ENCODE data around the gene SSH2.
"Not testable (repeated sequence)": the region's sequence is repeated elsewhere in the genome, so short reads cannot be mapped to it uniquely, and the experiment has no call there.

DNA sequence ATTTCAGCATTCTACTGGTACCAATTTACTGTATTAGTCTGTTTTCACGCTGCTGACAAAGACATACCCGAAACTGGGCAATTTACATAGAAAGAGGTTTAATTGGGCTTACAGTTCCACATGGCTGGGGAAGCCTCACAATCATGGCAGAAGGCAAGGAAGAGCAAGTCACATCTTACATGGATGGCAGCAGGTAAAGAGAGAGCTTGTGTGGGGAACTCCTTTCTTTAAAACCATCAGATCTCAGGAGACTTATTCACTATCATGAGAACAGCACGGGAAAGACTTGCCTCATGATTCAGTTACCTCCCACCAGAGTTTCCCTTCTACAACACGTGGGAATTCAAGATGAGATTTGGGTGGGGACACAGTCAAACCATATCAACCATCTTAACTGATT, 72.9 kb downstream of the SSH2 start:
- TF ChIP-seq ZNF670 (tag by site-specific recombination; IDR thresholded peaks at IDR 0.05; ENCODE audit: low read depth); SALL2 (tag by site-specific recombination; IDR thresholded peaks at IDR 0.05; ENCODE audit: borderline replicate concordance); ZNF24 (tag by site-specific recombination; IDR thresholded peaks at IDR 0.05); ZNF837 (tag by site-specific recombination; IDR thresholded peaks at IDR 0.05); ZBTB7A (tag by site-specific recombination; IDR thresholded peaks at IDR 0.05; ENCODE audit: low read depth); ZNF341 (tag by site-specific recombination; IDR thresholded peaks at IDR 0.05; ENCODE audit: low read depth); TRIM28 (IDR thresholded peaks at IDR 0.05; ENCODE audit: borderline replicate concordance, low read length); ZNF174 (tag by site-specific recombination; IDR thresholded peaks at IDR 0.05): not testable (repeated sequence)
- TF ChIP-seq, protein P1, sequence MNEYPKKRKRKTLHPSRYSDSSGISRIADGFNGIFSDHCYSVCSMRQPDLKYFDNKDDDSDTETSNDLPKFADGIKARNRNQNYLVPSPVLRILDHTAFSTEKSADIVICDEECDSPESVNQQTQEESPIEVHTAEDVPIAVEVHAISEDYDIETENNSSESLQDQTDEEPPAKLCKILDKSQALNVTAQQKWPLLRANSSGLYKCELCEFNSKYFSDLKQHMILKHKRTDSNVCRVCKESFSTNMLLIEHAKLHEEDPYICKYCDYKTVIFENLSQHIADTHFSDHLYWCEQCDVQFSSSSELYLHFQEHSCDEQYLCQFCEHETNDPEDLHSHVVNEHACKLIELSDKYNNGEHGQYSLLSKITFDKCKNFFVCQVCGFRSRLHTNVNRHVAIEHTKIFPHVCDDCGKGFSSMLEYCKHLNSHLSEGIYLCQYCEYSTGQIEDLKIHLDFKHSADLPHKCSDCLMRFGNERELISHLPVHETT (tag by site-specific recombination; IDR thresholded peaks at IDR 0.05): not testable (repeated sequence)
- TF ChIP-seq, protein P2, sequence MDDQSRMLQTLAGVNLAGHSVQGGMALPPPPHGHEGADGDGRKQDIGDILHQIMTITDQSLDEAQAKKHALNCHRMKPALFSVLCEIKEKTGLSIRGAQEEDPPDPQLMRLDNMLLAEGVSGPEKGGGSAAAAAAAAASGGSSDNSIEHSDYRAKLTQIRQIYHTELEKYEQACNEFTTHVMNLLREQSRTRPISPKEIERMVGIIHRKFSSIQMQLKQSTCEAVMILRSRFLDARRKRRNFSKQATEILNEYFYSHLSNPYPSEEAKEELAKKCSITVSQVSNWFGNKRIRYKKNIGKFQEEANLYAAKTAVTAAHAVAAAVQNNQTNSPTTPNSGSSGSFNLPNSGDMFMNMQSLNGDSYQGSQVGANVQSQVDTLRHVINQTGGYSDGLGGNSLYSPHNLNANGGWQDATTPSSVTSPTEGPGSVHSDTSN (CRISPR knock-in tag; IDR thresholded peaks at IDR 0.05): not testable (repeated sequence)

Measured in HEK293 (cell line).